ENCODE measurements around the gene CCDC40. TPM values are rescaled to one million over a fixed set of nuclear protein-coding genes. Genes with fewer than 3 reads are reported as not detected.
A peak's percentile ranks its signal among the peaks of the same experiment; 100 is the strongest.
"Not testable (repeated sequence)": the region's sequence is repeated elsewhere in the genome, so short reads cannot be mapped to it uniquely, and the experiment has no call there.

The CCDC40 gene
- total RNA-seq, 4 donors from 2014 or later: 2.8 to 54.5 (median 7.8) TPM

DNA sequence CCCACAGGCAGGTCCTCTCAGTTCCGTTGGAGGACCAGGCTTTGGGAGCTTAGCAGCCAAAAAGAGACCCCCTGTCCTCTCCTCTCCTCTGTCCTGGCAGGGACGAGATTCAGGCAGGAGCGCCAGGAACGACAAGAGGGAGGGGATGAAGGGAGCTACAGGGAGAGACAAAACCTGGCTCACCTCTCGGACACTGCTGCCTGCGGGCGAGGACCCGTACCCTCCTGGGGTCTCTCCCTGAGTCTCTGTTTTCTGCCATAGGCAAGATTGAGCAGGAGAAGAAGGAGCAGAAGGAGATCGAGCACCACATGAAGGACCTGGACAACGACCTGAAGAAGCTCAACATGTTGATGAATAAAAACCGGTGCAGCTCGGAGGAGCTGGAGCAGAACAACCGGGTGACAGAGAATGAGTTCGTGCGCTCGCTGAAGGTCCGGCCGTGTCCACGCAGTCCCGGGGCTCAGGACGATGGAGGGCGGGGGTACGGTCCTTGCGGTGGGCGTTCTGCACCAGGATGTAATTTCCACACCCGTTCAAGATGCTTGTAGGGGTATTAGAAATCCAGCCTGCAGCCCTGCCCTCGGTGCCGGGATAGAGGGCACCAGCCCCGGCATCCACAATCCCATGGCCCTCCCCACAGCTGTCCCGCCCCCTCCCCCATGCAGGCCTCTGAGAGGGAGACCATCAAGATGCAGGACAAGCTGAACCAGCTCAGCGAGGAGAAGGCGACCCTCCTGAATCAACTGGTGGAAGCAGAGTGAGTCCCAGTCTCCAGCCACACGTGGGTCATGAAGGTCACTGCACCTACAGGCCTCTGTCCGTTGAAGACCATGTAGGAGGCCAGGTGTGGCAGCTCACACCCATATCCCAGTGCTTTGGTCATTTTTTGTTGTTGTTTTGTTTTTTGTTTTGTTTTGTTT, 51.2 kb downstream of the CCDC40 start:
- TF ChIP-seq, protein P1, sequence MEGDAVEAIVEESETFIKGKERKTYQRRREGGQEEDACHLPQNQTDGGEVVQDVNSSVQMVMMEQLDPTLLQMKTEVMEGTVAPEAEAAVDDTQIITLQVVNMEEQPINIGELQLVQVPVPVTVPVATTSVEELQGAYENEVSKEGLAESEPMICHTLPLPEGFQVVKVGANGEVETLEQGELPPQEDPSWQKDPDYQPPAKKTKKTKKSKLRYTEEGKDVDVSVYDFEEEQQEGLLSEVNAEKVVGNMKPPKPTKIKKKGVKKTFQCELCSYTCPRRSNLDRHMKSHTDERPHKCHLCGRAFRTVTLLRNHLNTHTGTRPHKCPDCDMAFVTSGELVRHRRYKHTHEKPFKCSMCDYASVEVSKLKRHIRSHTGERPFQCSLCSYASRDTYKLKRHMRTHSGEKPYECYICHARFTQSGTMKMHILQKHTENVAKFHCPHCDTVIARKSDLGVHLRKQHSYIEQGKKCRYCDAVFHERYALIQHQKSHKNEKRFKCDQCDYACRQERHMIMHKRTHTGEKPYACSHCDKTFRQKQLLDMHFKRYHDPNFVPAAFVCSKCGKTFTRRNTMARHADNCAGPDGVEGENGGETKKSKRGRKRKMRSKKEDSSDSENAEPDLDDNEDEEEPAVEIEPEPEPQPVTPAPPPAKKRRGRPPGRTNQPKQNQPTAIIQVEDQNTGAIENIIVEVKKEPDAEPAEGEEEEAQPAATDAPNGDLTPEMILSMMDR (IDR thresholded peaks at IDR 0.05): no peak
- TF ChIP-seq POLR2A (IDR thresholded peaks at IDR 0.05): no peak
- Histone ChIP-seq H3K27me3 (no peaks in the 10 kb centered on the region), H3K4me1 (peaks cover 0 to under 1% (median 0%) of the 10 kb centered on the region in 4 donors), H3K36me3 (no peaks in the 10 kb centered on the region), H3K4me3 (no peak overlapping the region), H3K27ac (no peak overlapping the region), H3K9me3 (no peaks in the 10 kb centered on the region)
- DNase-seq: no peak

DNA sequence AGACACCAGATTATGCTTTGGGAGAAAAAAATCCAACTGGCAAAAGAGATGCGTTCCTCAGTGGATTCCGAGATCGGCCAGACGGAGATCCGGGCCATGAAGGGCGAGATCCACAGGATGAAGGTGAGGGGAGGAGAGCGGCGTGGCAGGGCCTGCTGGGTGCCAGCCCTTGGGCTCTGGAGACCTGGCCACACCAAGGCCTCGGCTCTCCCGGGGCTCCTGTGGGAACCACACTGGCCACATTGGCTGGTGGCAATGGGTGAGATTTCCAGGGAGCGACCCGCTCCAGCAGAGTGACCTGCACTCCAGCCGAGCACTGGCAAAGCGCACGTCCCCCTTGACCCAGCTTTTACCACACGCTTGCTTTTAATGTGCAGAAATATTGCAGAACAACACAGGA, 53.3 kb downstream of the CCDC40 start:
- Histone ChIP-seq H3K36me3 (no peaks in the 10 kb centered on the region), H3K9me3 (no peaks in the 10 kb centered on the region), H3K27me3 (no peaks in the 10 kb centered on the region), H3K27ac (no peak overlapping the region), H3K4me3 (no peak overlapping the region), H3K4me1 (no peaks in the 10 kb centered on the region)
- DNase-seq: no peak
- TF ChIP-seq, protein P1 (IDR thresholded peaks at IDR 0.05): no peak
- TF ChIP-seq POLR2A (IDR thresholded peaks at IDR 0.05): no peak

DNA sequence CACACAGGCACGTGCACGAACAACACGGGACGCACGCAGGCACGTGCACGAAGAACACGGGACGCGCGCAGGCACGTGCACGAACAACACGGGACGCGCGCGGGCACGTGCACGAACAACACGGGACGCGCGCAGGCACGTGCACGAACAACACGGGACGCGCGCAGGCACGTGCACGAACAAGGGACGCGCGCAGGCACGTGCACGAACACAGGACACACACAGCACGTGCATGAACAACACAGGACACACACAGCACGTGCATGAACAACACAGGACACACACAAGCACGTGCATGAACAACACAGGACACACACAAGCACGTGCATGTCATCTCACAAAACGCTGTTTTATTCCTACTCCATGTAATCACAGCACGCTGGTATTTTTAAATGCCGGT, 53.7 kb downstream of the CCDC40 start:
- not testable (repeated sequence) for H3K9me3 ChIP-seq, H3K4me1 ChIP-seq, H3K27ac ChIP-seq, H3K27me3 ChIP-seq, H3K4me3 ChIP-seq, DNase-seq, H3K36me3 ChIP-seq

DNA sequence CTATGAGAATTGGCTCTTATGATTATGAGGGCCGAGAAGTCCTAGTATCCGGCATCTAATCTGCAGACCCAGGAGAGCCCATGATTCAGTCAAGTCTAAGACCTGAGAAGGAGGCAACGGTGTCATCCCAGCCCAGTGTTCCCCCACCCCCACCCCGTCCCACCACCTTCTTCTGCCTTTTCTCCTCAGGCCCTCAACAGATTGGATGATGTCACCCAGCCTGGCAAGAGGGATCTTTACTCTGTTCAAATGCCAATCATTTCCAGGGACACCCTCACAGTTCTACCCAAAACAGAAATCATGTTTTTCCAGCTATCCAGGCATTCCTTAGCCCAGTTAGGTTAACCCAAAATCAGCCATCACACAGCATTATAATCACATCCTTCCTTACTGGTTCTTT, 54.9 kb downstream of the CCDC40 start:
- no peaks in the 10 kb centered on the region for H3K36me3 ChIP-seq
- no peak overlapping the region for H3K4me3 ChIP-seq
- H3K9me3 ChIP-seq: no peaks in the 10 kb centered on the region
- H3K4me1 ChIP-seq: no peaks in the 10 kb centered on the region
- TF ChIP-seq, protein P1 (IDR thresholded peaks at IDR 0.05): no peak
- TF ChIP-seq POLR2A (IDR thresholded peaks at IDR 0.05): no peak
- no peak overlapping the region for H3K27ac ChIP-seq
- H3K27me3 ChIP-seq: no peaks in the 10 kb centered on the region
- no peak for DNase-seq

DNA sequence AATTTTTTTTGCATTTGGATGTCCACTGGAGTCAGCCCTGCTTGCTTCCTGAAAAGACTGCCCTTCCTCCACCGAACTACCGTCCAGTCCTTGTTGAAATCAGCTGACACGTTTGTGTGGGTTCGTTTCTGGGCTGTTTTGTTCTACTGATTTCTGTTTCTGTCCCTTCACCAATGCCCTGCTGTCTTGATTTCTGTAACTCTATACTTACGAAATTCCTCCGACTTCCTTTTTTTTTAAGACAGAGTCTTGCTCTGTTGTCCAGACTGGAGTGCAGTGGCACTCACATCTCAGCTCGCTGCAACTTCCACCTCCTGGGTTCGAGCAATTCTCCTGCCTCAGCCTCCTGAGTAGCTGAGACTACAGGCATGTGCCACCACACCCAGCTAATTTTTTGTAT, 56.5 kb downstream of the CCDC40 start:
- TF ChIP-seq, protein P1 (IDR thresholded peaks at IDR 0.05): no peak
- TF ChIP-seq POLR2A (IDR thresholded peaks at IDR 0.05): no peak
- no peaks in the 10 kb centered on the region for H3K9me3 ChIP-seq
- H3K27ac ChIP-seq: peak overlapping the region in 2 of 4 donors; percentile 16 to 35
- H3K4me1 ChIP-seq: no peaks in the 10 kb centered on the region
- no peaks in the 10 kb centered on the region for H3K27me3 ChIP-seq
- H3K4me3 ChIP-seq: no peak overlapping the region
- no peaks in the 10 kb centered on the region for H3K36me3 ChIP-seq
- DNase-seq: no peak

DNA sequence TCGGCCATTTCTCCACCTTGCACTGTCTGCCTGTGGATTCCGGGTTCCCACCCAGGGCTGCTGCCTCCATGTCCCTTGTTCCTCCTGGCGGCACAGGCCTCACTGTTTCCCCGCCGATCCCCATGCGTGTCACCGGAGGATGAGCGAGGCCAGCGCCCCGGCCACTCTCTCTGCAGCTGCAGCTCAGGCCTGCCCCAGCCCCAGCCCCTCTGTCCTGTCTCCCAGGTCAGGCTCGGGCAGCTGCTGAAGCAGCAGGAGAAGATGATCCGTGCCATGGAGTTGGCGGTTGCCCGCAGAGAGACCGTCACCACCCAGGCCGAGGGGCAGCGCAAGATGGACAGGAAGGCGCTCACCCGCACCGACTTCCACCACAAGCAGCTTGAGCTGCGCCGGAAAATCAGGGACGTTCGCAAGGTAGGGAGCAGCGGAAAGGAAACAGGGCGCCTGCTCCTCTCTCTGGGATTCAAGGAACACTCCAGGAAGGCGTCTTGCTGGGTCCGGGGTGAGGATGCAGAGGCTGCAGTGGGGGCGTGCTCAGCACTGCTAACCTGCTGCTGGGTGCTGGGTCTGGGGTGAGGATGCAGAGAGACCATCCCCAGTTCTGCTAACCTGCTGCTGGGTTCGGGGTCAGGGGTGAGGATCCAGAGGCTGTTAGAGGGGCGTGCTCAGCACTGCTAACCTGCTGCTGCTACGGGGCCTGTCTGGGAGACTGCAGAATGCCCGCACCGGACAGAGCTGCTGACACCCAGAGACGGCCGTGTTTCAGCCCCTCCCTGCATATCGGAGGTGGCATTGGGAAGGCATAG, 58.8 kb downstream of the CCDC40 start:
- TF ChIP-seq POLR2A (IDR thresholded peaks at IDR 0.05): no peak
- TF ChIP-seq, protein P1 (IDR thresholded peaks at IDR 0.05): no peak
- H3K9me3 ChIP-seq: no peaks in the 10 kb centered on the region

More for the DNA sequence above, 58.8 kb downstream of the CCDC40 start:
- DNase-seq: no peak
- Histone ChIP-seq H3K4me1 (no peaks in the 10 kb centered on the region), H3K27me3 (no peaks in the 10 kb centered on the region), H3K27ac (no peak overlapping the region), H3K4me3 (no peak overlapping the region), H3K36me3 (no peaks in the 10 kb centered on the region)

All from Peyer's patch (tissue), 4 donors.